K562 (cell line): ENCODE measurements around the gene MYO5C. TPM values are rescaled to one million over a fixed set of nuclear protein-coding genes. Genes with fewer than 3 reads are reported as not detected.

Experiments used
- BHLHE40 ChIP-seq: IDR thresholded peaks from 2 replicates; pipeline ENCODE4 v1.6.1; 2011; ENCODE audit warnings: low read length, improper control_type of control experiment
- FIP1L1 ChIP-seq: fragments of 200-400 bp; formaldehyde crosslinking; IDR thresholded peaks from 2 replicates; pipeline ENCODE4 v1.6.1; 2018; ENCODE audit warnings: mild to moderate bottlenecking, low read depth, low read length; ENCODE audit not compliant: poor library complexity, severe bottlenecking
- ZNF175 ChIP-seq: fragments of 200-800 bp; sonication (Bioruptor generic); IDR thresholded peaks from 2 replicates; pipeline ENCODE4 v1.6.1; 2016; ENCODE audit warnings: low read depth, mild to moderate bottlenecking, missing genetic modification characterization, missing compliant biosample characterization
- ZNF280B ChIP-seq: fragments of 250-450 bp; sonication (Bioruptor Pico); IDR thresholded peaks from 2 replicates; pipeline ENCODE4 v1.5.1; 2021; ENCODE audit warnings: mild to moderate bottlenecking
- polyA plus RNA-seq, 8 experiments: library from polyadenylated mRNA; depleted of rRNA in 4 of 8; stranded (reverse) in 5 of 8; unstranded in 3 of 8; fragments of >200 nt; fragmentation: Nextera tagmentation in 2 of 8; fragmentation: Illumina TruSeq in 1 of 8; extraction: Ambion mirVana in 2 of 8; extraction: Trizol in 1 of 8; gene quantifications; 2 replicates each; pipeline versions ENCODE4 v1.2.1 to v1.2.3, GENCODE V29; 2011 to 2014; ENCODE audit warnings: inconsistent platforms in 1 of 8, missing spikeins in 1 of 8
- total RNA-seq, 7 experiments: library from RNA; depleted of rRNA in 6 of 7; stranded (reverse); fragments of >200 nt in 6 of 7; fragmentation: Illumina TruSeq in 2 of 7; extraction: Trizol in 2 of 7; gene quantifications; 2 replicates each; pipeline versions ENCODE4 v1.2.1 to v1.2.3, GENCODE V29; 2011 to 2021; ENCODE audit warnings: low replicate concordance in 1 of 7
- TF ChIP-seq, protein P1 (sequence below): fragments of 450-650 bp; formaldehyde crosslinking; IDR thresholded peaks from 2 replicates; pipeline ENCODE4 v1.4.0; 2020; ENCODE audit warnings: mild to moderate bottlenecking, moderate library complexity
- TF ChIP-seq, protein P2 (sequence below): sonication (generic); formaldehyde crosslinking; IDR thresholded peaks from 2 replicates; pipeline ENCODE4 v1.8.1; 2023; ENCODE audit warnings: mild to moderate bottlenecking, missing genetic modification reagents

Gene MYO5C
- total and polyA plus RNA-seq, 9 of the 15 experiments (the other 6 are each of a cell fraction or from before 2014, with no cell fraction given) = 0.01 to 0.24 TPM; not detected in 7

DNA sequence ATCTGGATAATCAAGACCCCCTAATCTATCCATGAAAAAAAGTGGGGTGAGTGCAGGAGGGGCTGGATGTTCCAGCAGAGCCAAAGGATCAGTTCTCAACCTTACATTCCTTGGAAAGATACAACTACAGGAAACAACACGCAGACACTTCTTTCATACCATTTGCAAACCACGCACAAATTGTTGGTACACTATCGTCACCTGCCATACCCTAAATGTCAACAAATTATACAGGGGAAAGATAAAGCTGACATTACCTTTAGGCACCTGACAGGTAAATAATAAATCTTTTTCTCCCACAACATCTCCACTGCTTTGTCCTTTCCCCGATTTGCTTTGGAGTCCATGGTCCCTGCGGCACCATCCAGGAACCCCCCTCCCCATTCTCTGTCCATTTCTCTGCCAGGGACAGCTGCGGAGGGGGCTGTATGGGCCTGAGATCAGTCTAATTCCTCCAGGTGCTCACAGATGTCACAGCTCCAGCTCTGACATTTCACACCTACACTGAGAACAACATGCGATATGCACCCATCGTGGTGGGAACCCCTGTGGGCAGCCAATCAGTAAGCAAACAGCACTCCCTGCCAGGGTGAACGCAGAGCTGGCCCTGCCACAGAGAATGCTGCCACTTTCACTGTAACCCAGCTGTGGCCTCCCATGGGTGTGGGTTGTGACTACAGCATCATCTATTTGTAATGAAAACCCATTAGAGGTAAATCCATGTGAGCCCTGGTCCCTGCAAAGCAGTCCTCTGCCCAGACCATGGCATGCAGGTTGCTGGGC, 145.4 kb downstream of the MYO5C start (continued):
- TF ChIP-seq, protein P1, sequence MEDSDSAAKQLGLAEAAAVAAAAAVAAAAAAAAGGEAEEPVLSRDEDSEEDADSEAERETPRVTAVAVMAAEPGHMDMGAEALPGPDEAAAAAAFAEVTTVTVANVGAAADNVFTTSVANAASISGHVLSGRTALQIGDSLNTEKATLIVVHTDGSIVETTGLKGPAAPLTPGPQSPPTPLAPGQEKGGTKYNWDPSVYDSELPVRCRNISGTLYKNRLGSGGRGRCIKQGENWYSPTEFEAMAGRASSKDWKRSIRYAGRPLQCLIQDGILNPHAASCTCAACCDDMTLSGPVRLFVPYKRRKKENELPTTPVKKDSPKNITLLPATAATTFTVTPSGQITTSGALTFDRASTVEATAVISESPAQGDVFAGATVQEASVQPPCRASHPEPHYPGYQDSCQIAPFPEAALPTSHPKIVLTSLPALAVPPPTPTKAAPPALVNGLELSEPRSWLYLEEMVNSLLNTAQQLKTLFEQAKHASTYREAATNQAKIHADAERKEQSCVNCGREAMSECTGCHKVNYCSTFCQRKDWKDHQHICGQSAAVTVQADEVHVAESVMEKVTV (CRISPR knock-in tag) = no peak
- TF ChIP-seq ZNF280B (CRISPR knock-in tag) (no peak), FIP1L1 (no peak), BHLHE40 (no peak), ZNF175 (CRISPR knock-in tag) (no peak)
- TF ChIP-seq, protein P2, sequence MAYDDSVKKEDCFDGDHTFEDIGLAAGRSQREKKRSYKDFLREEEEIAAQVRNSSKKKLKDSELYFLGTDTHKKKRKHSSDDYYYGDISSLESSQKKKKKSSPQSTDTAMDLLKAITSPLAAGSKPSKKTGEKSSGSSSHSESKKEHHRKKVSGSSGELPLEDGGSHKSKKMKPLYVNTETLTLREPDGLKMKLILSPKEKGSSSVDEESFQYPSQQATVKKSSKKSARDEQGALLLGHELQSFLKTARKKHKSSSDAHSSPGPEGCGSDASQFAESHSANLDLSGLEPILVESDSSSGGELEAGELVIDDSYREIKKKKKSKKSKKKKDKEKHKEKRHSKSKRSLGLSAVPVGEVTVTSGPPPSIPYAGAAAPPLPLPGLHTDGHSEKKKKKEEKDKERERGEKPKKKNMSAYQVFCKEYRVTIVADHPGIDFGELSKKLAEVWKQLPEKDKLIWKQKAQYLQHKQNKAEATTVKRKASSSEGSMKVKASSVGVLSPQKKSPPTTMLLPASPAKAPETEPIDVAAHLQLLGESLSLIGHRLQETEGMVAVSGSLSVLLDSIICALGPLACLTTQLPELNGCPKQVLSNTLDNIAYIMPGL (CRISPR knock-in tag) = no peak
- TF ChIP-seq, all 486 proteins: peak for 0
